Measurements from ENCODE around the gene ARL6IP6.

GRCh38 chr2:152708742-152709141, 9.7 kb upstream of the ARL6IP6 start:
- TF ChIP-seq POLR2A (IDR thresholded peaks at IDR 0.05; ENCODE audit: low read depth) = no peak
- TF ChIP-seq, protein P1, sequence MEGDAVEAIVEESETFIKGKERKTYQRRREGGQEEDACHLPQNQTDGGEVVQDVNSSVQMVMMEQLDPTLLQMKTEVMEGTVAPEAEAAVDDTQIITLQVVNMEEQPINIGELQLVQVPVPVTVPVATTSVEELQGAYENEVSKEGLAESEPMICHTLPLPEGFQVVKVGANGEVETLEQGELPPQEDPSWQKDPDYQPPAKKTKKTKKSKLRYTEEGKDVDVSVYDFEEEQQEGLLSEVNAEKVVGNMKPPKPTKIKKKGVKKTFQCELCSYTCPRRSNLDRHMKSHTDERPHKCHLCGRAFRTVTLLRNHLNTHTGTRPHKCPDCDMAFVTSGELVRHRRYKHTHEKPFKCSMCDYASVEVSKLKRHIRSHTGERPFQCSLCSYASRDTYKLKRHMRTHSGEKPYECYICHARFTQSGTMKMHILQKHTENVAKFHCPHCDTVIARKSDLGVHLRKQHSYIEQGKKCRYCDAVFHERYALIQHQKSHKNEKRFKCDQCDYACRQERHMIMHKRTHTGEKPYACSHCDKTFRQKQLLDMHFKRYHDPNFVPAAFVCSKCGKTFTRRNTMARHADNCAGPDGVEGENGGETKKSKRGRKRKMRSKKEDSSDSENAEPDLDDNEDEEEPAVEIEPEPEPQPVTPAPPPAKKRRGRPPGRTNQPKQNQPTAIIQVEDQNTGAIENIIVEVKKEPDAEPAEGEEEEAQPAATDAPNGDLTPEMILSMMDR (IDR thresholded peaks at IDR 0.05) = no peak

Data from esophagus muscularis mucosa (tissue), 3 donors.